ENCODE measurements around the gene CPNE8. TPM values are rescaled to one million over a fixed set of nuclear protein-coding genes. Genes with fewer than 3 reads are reported as not detected.

The CPNE8 gene
- total RNA-seq, 4 donors from 2014 or later: 3.8 to 7.0 (median 4.6) TPM

GRCh38 chr12:38903596-38903995 lies 1.8 kb downstream of the CPNE8 start:
- Histone ChIP-seq H3K27ac (peak overlapping the region; percentile 80 to 92 (median 85)), H3K4me3 (peak overlapping the region; percentile 1 to 67 (median 10)), H3K27me3 (peaks cover 0 to 11% (median 4%) of the 10 kb centered on the region in 3 donors), H3K36me3 (no peaks in the 10 kb centered on the region), H3K4me1 (peaks cover 0 to 3% of the 10 kb centered on the region in 2 donors), H3K9me3 (no peaks in the 10 kb centered on the region)
- TF ChIP-seq, protein P1, sequence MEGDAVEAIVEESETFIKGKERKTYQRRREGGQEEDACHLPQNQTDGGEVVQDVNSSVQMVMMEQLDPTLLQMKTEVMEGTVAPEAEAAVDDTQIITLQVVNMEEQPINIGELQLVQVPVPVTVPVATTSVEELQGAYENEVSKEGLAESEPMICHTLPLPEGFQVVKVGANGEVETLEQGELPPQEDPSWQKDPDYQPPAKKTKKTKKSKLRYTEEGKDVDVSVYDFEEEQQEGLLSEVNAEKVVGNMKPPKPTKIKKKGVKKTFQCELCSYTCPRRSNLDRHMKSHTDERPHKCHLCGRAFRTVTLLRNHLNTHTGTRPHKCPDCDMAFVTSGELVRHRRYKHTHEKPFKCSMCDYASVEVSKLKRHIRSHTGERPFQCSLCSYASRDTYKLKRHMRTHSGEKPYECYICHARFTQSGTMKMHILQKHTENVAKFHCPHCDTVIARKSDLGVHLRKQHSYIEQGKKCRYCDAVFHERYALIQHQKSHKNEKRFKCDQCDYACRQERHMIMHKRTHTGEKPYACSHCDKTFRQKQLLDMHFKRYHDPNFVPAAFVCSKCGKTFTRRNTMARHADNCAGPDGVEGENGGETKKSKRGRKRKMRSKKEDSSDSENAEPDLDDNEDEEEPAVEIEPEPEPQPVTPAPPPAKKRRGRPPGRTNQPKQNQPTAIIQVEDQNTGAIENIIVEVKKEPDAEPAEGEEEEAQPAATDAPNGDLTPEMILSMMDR (IDR thresholded peaks at IDR 0.05 in 4 of 5, conservative IDR thresholded peaks at IDR 0.05 in 1 of 5): no peak
- intact Hi-C loops (cut with DNase I; ENCODE audit: low total_unique reads): loop anchor here (5.0 kb wide), 1 partner anchor 1359 kb away; no protein-coding TSS in a partner anchor
- ATAC-seq: no peak
- in situ Hi-C loops (cut with MboI; ENCODE audit: low sequenced_read_pairs in 4 of 4): no loop called here
- no peak for DNase-seq

DNA sequence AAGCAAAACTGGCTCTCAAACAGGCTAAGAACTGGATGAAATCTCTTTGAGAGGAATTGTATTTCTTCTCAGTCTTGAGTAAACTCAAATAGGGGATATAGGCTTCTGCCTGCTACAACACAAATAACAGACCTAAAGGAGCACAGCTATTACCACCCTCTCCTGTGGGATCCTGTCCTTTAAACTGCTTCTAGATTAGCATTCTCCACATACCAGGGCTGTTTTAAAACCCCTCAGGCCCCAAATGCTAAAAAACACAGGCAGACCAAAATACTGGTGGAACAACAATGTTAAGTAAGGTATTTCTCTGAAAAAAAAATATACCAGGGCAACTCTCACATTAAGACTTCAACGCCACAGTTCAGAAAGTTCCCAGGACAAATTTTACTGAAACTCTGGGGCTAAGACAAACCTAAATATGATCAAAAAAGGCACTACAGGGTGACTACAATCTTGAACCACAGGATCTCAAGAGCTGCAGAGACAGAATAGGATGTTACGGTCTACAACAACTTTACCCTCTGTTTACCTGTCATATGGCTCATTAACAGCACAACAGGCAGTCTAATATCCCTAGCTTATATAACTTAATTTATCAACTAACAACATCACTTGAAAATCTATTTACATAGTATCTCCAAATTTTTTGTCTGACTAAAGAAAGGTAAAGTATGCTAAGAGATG lies 7.2 kb downstream of the CPNE8 start:
- ATAC-seq (no peak), DNase-seq (no peak)
- Histone ChIP-seq H3K9me3 (no peaks in the 10 kb centered on the region), H3K4me1 (peaks cover 0 to 3% of the 10 kb centered on the region in 2 donors), H3K36me3 (no peaks in the 10 kb centered on the region), H3K27ac (no peak overlapping the region), H3K4me3 (no peak overlapping the region), H3K27me3 (no peaks in the 10 kb centered on the region)
- TF ChIP-seq POLR2A (IDR thresholded peaks at IDR 0.05): no peak
- TF ChIP-seq, protein P1 (IDR thresholded peaks at IDR 0.05 in 4 of 5, conservative IDR thresholded peaks at IDR 0.05 in 1 of 5): no peak
- in situ Hi-C loops (cut with MboI; ENCODE audit: low sequenced_read_pairs in 4 of 4): no loop called here
- intact Hi-C loops (cut with DNase I; ENCODE audit: low total_unique reads): no loop called here

DNA sequence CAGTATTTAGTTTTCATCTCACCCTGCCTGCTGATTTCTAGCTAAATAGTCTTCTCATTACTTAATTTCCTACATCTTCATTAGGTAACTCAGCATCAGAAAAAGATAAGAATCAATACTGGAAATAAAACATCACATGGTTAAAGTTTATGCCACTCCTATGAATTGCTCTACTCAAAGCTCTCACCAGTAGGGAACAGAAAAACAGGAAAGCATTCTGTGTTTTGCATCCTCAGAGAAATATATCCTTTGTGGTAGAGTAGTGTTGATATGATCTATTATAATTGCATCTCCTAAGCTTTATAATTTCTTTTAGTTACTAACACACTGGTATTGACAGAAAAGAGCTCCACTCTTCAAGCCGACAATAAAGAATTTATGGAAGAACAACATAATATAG lies 9.9 kb downstream of the CPNE8 start:
- H3K4me1 ChIP-seq: no peaks in the 10 kb centered on the region
- H3K27me3 ChIP-seq: no peaks in the 10 kb centered on the region
- DNase-seq (no peak), ATAC-seq (peak in 1 of 2 donors; percentile 50)
- TF ChIP-seq POLR2A (IDR thresholded peaks at IDR 0.05): no peak
- TF ChIP-seq, protein P1 (IDR thresholded peaks at IDR 0.05 in 4 of 5, conservative IDR thresholded peaks at IDR 0.05 in 1 of 5): no peak
- H3K9me3 ChIP-seq: no peaks in the 10 kb centered on the region
- intact Hi-C loops (cut with DNase I; ENCODE audit: low total_unique reads) (no loop called here), in situ Hi-C loops (cut with MboI; ENCODE audit: low sequenced_read_pairs in 4 of 4) (no loop called here)
- H3K36me3 ChIP-seq: no peaks in the 10 kb centered on the region
- no peak overlapping the region for H3K4me3 ChIP-seq
- peak overlapping the region in 3 of 4 donors; percentile 23 to 43 (median 24) for H3K27ac ChIP-seq

DNA sequence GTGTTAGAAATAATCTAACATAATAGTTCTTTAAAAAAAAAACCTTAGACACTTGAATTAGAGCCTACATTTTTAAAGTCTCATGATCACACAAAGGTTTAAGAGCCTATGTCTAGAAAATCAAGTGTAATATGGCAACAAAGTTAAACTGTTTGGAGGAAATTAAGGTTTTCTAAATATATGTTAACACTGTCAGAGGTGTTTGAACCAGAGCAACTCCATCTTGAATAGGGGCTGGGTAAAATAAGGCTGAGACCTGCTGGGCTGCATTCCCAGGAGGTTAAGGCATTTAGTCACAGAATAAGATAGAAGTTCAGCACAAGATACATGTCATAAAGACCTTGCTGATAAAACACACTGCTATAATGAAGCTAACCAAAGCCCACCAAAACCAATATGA lies 12.4 kb downstream of the CPNE8 start:
- Histone ChIP-seq H3K36me3 (no peaks in the 10 kb centered on the region), H3K27ac (no peak overlapping the region), H3K9me3 (no peaks in the 10 kb centered on the region), H3K27me3 (no peaks in the 10 kb centered on the region), H3K4me3 (no peak overlapping the region), H3K4me1 (no peaks in the 10 kb centered on the region)
- no peak for ATAC-seq
- intact Hi-C loops (cut with DNase I; ENCODE audit: low total_unique reads) (no loop called here), in situ Hi-C loops (cut with MboI; ENCODE audit: low sequenced_read_pairs in 4 of 4) (no loop called here)
- TF ChIP-seq, protein P1 (IDR thresholded peaks at IDR 0.05 in 4 of 5, conservative IDR thresholded peaks at IDR 0.05 in 1 of 5): no peak
- no peak for TF ChIP-seq POLR2A (IDR thresholded peaks at IDR 0.05)
- DNase-seq: no peak
